AG04449 (cell line): ENCODE measurements around the gene UBASH3A.

Experiments used
- CTCF ChIA-PET: fragments of 350-600 bp; formaldehyde crosslinking; extraction: SDS; loops from one replicate; lab custom pipeline; 2021; ENCODE audit warnings: antibody characterized with exemption; lab: Yijun Ruan, JAX
- POLR2A ChIA-PET: fragments of 400-600, 350-600 bp; formaldehyde crosslinking; extraction: SDS; loops from one replicate; lab custom pipeline; 2020; ENCODE audit warnings: antibody characterized with exemption, inconsistent platforms; lab: Yijun Ruan, JAX
- DNase-seq: peaks from one replicate; pipeline ENCODE4 v3.0.0-alpha.2; 2010; ENCODE audit warnings: low read depth, low spot score
- H3K4me3 ChIP-seq: 2 replicates; pipeline ENCODE4 v1.5.1; 2011; ENCODE audit warnings: low read depth, mild to moderate bottlenecking, control low read depth, low read length
- CTCF ChIP-seq: IDR thresholded peaks from one replicate; pipeline ENCODE4 v1.5.1; 2011; ENCODE audit warnings: mild to moderate bottlenecking, moderate library complexity, low read length, control low read depth, inconsistent platforms; ENCODE audit not compliant: insufficient read depth; ENCODE audit errors: missing control alignments

The UBASH3A gene

GRCh38 chr21:42443181-42443785, 39.6 kb downstream of the UBASH3A start:
- ChIA-PET POLR2A (no interaction called here), CTCF (no interaction called here)
- no peak for TF ChIP-seq CTCF
- no peak for DNase-seq
- no peak overlapping the region for H3K4me3 ChIP-seq

DNA sequence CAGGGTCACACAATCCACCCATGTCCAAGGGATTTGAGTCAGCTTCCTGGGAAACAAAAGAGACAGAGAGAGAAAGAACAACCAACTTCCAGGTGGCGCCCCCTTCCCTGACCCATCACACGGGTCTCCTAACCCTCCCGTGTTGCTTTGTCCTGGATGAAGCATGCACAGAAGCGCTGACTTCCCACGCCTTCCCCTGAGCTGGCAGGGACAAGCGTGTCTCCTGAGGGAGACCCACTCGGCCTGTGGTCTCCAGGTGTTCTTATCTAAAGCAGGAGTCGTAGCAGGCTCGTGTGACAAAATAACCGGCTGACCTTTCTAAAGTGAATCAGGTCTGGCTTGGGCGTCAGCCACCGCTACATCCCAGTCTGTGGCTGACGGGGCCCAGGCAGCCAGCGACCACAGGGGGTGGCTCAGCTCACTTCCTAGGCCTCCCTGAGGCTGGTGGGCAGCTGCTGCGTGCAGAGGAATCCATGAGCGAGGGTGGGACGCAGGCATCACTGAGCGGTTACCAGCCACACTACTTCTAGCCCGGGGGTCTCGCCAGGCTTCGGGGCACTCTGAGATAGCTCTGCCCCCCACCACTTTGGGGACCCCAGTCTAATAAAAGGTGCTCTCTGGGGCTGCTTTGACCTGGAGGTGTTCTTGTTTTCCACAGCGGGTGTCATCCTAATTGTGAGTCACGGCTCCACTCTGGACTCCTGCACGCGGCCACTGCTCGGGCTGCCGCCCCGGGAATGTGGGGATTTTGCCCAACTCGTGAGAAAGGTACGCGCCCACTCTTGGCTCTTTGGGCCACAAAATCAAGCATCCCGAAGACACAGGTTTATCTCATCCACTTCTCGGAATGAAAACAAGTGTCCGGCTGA, 40.4 kb downstream of the UBASH3A start:
- CTCF ChIA-PET = no interaction called here
- DNase-seq = no peak
- TF ChIP-seq CTCF = no peak
- POLR2A ChIA-PET = no interaction called here
- H3K4me3 ChIP-seq = no peak overlapping the region

GRCh38 chr21:42444745-42445059, 41.0 kb downstream of the UBASH3A start:
- no peak for DNase-seq
- no peak for TF ChIP-seq CTCF
- H3K4me3 ChIP-seq = no peak overlapping the region
- ChIA-PET POLR2A (no interaction called here), CTCF (no interaction called here)

- ChIA-PET CTCF (no interaction called here), POLR2A (no interaction called here)
- no peak overlapping the region for H3K4me3 ChIP-seq
- DNase-seq = no peak
- no peak for TF ChIP-seq CTCF
These were observed 41.6 kb downstream of the UBASH3A start for GRCh38 chr21:42445311-42445710.

- no peak for DNase-seq
- ChIA-PET CTCF (no interaction called here), POLR2A (no interaction called here)
- no peak for TF ChIP-seq CTCF
- H3K4me3 ChIP-seq = no peak overlapping the region
These were observed 42.8 kb downstream of the UBASH3A start for GRCh38 chr21:42446531-42446930.

- ChIA-PET POLR2A (no interaction called here), CTCF (no interaction called here)
- DNase-seq = no peak
- H3K4me3 ChIP-seq = no peak overlapping the region
- TF ChIP-seq CTCF = no peak
These were observed 43.5 kb downstream of the UBASH3A start for GRCh38 chr21:42447182-42447581.
